ENCODE data around the gene MYH7.
"Not testable (repeated sequence)": the region's sequence is repeated elsewhere in the genome, so short reads cannot be mapped to it uniquely, and the experiment has no call there.

Gene MYH7

DNA sequence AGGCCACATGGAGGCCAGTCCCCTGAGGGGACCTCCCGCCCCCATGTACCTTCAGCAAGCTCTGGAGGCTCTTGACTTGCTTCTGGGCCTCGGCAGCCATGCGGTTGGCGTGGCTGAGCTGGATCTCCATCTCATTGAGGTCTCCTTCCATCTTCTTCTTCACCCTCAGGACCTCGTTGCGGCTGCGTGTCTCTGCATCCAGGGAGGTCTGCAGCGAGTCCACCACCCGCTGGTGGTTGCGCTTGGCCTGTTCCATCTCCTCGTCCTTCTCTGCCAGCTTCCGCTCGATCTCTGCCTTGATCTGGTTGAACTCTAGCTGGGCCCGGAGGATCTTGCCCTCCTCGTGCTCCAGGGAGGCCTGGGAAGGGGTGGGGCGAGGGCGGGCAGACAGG is 49.2 kb downstream of the MYH7 start:
- DNase-seq (ENCODE audit: low spot score) = not testable (repeated sequence)

DNA sequence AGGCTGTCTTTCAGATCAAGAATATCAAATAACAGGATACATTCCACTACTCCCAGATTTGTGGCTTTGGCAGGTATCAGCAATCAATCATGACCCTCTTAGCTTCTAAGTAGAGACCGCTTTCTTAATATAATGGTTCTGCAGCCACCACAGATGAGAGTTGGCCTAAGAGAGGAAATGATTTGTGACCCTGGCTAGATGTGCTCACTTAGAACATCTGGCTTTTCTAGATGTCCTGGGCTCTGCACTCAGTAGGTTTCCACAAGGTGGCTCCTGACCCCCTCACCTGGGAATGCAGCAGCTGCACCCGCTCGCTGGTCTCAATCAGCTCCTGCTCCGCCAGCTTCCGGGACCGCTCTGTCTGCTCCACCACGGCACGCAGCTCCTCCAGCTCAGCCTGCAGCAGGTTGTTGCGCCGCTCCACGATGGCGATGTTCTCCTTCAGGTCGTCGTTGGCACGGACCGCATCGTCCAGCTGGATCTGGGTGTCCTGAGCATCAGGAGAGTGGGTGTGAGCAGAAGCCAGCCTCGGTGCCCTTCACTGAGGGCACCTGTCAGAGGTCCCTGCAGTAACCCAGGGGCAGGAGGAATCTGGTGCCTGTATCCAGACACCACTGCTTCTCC is 49.7 kb downstream of the MYH7 start:
- no peak for DNase-seq (ENCODE audit: low spot score)

DNA sequence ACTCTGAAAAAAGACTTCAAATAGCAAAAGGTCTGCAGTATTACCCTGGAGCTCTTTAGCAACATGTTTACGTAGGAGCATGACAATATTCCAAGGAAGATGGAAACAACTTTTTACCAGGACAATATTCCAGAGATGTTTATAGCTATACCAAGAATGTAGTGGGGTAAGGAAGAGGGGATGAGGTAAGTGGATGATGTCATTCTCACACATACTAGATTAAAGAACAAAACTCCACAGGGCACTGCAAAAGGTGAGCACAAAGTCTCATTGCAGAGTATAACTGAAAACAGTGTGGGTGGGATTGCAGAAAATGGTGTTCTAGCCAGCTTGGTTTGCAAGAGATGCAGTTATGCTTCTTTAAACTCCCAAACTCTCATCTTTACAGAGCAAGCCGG is 50.2 kb downstream of the MYH7 start:
- DNase-seq (ENCODE audit: low spot score) = no peak

DNA sequence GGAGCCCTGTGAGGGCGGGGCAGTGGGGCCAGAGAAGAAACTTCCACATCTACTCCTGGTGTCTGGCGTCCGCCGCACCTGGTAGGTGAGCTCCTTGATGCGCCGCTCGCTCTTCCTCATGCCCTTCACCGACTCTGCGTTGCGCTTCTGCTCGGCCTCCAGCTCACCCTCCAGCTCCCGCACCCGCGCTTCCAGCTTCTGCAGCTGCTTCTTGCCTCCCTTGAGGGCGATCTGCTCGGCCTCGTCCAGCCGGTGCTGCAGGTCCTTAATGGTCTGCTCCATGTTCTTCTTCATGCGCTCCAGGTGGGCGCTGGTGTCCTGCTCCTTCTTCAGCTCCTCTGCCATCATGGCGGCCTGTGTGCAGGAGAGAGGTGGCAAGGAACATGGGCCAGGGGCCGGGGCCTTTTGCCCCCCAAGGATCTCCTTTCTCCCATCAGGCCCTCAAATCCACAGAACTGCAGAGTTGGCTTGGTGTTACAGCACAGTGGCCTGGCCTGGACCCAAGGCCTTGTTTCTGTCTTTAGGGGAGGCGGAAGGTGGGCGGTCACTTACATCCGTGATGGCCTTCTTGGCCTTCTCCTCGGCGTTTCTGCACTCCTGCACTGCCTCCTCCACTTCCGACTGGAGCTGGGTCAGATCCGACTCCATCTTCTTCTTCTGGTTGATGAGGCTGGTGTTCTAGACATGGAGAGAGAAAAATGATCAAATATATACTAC is 50.9 kb downstream of the MYH7 start:
- DNase-seq (ENCODE audit: low spot score) = no peak

DNA sequence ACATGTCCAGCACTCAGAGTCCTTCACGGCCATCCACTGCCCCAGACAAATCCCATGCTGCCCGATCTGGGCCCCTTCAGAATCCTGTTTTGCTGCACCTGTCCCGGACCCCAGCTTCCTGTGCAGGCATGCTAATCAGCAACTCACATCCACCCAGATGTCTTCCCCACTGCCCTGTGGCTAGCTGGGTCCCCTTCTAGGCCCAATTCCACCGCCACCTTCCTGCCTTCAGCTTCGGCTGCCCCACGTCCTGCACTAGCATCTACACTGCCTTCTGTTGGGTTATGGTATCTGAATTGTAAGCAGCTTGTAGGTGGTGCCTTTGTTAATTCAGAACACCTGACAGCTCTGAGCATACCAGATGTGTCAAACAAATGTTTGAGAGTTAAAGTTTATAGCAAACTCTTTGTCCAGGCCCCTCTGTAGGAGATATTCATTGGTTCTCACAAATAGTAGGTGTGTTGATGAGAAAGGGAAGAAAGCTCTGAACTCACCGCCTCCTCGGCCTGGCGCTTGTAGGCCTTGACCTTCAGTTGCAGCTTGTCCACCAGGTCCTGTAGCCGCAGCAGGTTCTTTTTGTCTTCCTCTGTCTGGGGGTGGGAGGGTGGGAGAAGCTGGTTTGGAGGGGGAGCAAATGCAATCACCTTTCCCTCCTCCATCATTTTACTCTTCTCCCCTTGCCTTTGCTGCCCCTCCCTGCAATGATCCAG is 52.6 kb downstream of the MYH7 start:
- DNase-seq (ENCODE audit: low spot score) = no peak

DNA sequence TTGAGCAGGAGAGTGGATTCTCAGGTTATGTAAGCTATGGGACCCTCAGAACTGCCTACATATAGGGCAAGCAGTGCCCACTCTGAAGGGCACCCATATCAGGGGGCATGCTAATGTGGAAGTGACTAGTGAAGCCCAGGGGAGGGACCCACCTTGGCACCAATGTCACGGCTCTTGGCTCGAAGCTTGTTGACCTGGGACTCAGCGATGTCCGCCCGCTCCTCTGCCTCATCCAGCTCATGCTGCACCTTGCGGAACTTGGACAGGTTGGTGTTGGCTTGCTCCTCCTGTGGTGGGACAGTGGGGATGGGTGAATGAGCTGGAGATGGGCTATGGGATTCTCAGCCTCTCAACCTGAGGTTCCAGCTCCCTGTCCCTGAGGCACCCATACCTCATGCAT is 53.2 kb downstream of the MYH7 start:
- DNase-seq (ENCODE audit: low spot score) = no peak

DNA sequence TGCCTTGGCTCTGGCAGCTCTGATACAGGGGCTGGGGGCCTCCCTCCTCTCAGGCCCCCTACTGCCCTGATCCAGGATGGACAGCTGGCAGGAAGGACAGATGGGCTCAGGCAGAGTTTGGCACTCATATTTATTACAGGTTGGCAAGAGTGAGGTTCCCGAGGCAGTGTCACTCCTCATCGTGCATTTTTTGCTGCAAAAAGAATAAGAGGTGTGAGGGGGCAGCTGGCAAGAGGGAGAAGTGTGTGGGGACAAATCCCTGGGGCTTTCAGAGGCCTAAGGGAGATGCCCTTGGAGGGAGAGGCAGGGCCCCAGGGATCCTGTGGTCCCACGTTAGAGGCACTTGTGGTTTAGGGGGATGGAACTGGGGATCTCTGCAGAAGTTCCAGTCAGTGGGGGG is 53.6 kb downstream of the MYH7 start:
- no peak for DNase-seq (ENCODE audit: low spot score)

DNA sequence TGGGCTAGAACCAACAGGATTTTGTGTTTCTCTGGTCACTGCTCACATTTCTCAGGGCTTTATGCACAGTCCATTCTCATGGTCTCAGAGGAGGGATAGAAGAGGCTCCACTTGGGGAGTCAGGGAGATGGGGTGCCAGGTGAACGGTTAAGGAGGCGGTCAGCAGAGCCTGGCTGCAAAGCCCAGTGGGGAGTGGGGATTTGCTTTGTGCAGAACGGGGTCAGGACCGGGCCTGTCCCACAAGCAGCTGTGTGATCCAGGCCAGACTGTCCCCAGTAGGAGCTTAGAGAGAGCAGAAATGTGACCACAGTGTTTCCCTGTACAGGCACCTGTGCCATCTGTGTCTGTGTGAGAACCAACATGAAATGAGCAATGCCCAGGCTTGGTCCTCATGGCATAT is 54.5 kb downstream of the MYH7 start:
- no peak for DNase-seq (ENCODE audit: low spot score)

DNA sequence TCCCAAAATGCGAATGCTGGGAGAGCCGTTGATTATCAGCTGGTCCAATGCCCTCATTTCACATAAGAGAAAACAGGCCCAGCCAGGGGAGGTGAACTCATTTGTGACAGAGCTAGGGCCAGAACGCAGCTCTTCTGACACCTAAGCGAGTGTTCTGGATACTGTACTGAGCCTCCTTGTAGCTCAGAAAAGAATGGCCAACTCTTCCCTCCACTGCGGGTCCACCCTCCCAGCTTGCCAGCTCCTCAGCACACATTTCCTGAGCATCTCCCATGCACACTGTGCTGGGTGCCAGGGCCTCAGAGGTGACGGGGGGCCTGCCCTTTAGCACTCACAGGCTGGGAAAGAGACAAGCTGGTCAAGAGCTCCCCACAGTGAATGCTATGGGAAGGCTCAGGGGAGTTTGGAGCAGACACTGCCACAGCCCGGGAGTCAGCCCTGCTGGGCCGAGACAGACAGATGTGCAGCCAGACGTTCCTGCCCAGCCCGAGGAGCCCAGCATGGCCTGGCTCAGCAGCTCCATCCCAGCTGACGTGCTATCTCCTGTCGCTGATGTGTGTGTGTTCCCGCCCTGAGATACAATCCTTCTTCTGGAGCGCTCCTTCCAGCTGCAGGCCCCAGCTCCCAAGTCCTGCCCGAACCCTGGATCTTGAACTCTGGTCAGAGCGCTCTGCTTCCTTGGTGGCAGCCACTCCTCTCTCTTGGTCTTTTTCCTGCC is 55.1 kb downstream of the MYH7 start:
- no peak for DNase-seq (ENCODE audit: low spot score)

DNA sequence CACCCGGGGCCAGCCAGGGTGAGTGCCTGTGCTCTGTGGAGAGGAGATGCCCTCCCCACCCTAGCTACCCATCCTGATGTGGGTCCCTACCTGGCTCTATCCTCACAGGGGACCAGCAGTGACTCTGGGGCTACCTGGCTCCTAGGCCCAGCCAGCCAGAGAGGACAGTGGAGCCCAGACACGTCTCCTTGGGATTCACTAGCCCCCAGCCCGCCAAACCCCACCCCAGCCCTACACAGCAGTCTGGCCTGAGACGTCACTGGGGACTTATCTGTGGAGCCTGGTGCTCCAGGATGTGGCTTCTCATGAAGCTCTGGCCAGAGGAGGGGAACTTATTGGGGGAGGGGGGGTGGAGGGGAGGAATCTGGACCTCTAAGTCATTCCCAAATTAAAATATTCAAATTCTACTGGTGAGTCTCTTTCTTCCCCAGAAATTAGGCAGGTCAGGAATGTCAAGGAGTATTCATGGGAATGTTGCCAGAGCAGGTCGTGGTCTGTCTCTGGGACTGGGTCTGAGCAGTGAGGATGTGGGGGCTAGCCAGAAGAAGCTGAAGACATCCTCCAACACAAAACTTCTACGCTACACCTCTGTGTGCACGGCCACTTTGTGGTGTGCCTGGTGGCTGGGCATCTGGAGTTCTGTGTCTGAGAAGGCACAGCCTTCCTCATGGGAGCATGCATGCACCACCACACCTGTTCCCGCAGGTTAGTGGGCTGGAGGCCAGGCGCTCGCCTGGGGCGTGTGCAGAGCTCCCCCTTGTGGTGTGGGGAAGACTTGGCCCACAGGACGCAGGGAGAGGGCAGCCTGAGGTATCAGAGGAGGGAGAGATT is 55.9 kb downstream of the MYH7 start:
- peak; percentile 65 for DNase-seq (ENCODE audit: low spot score)

DNA sequence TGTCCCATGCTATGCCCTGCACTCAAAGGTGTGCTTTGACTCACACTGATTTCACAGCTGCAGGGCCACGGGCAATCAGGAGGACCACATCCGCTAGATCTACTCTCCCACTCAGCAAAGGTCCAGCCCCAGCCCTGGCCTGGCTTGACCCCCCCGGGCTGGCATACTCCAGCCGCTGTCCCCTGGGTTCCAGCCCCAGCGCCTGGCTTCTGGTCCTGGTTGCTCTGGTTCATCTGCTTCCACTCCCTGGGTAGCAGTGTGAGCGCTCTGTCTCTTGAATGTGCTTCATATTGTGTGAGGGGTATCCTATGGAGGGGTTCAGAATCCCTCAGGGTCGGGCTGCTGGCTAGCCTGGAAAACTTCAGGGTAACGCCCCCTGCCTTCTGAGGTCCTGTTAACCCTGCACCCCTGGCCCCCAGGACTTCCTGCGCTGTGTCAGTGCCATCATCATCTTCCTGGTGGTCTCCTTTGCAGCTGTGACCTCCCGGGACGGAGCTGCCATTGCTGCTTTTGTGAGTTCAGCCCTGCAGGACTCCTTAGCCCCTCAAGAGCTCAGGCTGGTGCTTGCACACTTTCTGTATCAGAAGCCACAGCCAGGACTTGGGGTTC is 56.7 kb downstream of the MYH7 start:
- no peak for DNase-seq (ENCODE audit: low spot score)

DNA sequence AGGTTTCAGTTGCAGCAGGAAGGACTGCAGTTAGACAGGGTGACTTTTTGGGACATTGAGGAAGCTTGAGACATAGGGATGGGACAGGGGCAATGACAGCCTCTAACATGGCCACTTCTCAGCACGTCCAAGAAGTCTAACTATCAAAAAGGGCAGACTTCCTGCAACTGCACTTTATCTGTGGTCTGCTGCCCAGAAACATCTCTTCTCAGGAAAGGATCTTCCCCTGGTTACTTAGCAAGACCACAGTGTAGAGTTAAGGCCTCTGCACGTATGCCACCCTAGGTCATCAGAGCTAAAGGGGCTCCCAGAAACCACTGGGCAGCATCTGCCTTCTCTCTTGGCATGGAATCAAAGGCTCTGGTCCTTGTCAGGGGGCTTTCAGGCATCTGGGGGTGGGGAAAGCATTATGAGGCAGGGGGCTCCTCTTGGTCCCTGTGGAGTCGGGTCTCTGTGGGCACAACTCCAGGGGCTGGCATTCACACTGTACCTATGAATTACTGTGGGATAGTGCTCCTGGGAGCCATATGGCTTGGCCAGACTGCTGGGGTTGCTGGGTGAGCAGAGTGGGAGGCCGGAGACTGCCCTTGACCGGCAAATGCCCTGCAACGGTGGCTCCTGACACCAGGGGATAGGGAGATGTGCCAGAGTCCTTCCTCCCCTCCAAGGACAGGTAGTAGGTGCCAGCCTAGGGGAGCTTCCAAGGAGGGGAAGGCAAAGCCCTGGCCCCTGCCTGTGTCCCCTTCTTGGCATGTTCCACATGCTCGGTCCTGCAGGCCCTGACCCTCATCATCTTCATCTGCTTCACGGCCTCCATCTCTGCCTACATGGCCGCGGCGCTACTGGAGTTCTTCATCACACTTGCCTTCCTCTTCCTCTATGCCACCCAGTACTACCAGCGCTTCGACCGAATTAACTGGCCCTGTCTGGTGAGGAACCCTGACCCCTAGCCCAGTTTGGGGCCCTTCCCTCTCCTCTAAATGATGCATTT is 57.6 kb downstream of the MYH7 start:
- no peak for DNase-seq (ENCODE audit: low spot score)

DNA sequence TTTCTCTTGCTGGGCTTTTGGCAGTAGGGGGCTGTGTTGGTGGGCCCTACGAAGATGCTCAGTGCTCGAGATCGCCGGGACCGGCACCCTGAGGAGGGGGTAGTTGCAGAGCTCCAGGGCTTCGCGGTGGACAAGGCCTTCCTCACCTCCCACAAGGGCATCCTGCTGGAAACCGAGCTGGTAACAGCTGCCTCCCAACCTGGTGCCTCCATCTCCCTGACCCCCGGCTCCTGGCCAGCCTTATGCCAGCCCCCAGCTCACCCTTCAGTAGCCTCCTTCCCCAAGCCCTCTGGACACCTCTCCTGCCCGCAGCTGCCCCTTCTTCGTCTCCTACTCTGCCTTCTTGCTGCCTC is 58.3 kb downstream of the MYH7 start:
- no peak for DNase-seq (ENCODE audit: low spot score)

DNA sequence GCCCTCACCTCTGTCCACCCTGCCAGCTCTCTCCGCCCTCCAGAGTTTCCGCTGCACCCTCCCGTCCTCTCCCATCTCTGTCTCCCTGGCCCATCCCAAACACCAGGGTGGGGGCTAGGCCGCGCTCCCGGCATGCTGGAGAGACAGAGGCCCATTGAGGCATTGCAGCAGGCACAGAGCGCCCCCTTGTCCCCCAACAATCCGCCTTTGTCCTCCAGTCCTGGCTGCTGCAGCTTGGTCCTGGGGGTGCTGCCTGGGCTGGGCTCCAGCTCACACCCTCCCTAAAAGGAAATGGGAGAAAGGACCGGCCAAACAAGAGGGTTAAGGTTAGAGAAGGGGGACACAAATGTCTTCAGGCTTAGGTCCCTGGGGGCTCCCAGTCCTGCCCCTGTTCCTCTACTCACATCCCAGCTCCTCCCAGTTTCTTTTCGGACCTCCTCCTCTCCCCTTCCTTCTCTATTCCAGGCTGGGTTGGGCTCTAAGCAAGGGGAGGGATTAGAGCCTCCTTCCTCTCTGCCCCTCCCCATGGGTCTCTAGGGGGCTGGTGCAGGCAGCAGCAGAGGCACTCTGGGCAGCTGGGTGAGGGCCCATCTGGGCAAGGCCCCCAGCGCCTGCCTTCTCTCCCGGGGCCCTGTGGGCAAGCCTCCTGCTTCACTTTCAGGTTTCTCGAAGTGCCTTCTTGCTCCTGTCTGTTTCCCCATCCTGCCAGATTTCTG is 58.8 kb downstream of the MYH7 start, which contains the start of gene CMTM5:
CMTM5 (plus strand) TSS at position 565 of the 716 bp plus-strand sequence. CDS start 206 bp downstream, outside the sequence.
- DNase-seq (ENCODE audit: low spot score) = no peak

DNA sequence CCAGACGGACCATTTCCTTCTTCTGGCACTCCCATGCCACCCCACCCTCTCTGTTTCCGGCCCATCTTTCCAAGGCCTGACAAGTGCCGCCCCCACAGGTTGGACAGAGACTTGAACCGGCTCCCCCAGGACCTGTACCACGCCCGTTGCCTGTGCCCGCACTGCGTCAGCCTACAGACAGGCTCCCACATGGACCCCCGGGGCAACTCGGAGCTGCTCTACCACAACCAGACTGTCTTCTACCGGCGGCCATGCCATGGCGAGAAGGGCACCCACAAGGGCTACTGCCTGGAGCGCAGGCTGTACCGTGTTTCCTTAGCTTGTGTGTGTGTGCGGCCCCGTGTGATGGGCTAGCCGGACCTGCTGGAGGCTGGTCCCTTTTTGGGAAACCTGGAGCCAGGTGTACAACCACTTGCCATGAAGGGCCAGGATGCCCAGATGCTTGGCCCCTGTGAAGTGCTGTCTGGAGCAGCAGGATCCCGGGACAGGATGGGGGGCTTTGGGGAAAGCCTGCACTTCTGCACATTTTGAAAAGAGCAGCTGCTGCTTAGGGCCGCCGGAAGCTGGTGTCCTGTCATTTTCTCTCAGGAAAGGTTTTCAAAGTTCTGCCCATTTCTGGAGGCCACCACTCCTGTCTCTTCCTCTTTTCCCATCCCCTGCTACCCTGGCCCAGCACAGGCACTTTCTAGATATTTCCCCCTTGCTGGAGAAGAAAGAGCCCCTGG is 59.8 kb downstream of the MYH7 start:
- DNase-seq (ENCODE audit: low spot score) = no peak

DNA sequence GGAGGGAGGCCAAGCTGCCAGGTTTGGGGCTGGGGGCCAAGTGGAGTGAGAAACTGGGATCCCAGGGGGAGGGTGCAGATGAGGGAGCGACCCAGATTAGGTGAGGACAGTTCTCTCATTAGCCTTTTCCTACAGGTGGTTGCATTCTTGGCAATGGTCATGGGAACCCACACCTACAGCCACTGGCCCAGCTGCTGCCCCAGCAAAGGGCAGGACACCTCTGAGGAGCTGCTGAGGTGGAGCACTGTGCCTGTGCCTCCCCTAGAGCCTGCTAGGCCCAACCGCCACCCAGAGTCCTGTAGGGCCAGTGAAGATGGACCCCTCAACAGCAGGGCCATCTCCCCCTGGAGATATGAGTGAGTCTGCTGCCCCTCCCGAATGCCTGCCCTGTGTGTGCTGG is 62.4 kb downstream of the MYH7 start:
- no peak for DNase-seq (ENCODE audit: low spot score)

DNA sequence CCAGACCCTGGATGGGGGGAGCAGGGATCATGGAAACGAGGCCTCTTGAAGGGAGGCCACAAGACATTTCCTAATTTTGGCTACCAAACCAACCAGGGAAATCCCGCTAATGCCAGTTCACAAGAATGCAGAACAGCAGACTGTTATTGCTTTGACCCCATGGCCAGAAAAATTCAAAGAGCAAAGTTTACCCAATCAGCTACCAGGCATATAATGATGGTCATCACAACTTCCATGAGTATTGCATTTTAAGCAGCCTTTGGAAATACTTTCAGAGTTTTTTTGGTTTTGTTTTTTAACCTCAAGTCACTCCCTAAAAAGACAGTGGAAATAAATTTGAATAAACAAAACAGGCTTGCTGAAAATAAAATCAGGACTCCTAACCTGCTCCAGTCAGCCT is 63.0 kb downstream of the MYH7 start, which contains the start of gene IL25:
IL25 (plus strand) TSS at position 301 of the 400 bp plus-strand sequence.
- no peak for DNase-seq (ENCODE audit: low spot score)

DNA sequence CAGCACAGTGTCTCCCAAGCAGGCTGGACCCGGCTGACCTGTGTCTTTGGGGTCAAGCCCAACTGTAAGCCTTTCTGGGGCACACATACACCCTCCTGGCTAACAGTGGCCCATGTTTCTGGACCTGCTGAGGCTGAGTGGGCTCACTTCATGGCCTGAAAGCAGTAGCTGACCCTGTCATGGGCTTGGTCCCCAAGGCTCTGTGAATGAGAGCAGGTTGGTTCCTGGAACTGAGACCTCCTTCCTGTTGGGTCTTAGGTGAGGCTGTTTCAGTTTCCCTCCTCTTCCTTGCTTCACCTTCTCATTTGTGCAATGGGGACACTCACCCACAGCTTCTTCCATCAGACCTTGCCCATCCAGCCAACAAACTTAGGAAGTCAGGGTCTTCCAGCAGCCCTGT is 63.6 kb downstream of the MYH7 start:
- DNase-seq (ENCODE audit: low spot score) = no peak

DNA sequence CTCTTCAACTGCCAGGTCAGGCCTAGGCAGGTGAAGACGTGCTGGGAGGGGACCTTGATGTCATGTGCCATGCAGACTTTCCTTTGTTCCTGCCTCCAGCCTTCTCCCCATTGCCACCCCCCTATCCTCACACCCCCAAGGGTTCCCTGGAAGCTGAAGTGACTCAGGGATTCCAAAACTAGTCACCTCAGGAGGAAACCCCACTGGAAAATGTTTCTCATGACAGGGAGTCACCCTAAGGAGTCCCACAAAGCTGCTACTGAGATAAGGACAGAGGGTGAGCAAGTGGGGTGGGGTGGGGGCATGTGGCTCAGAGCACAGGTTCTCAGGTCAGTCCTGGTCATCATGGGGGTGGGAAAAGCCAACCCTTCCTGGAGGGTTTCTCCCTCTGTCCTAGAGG is 65.2 kb downstream of the MYH7 start:
- DNase-seq (ENCODE audit: low spot score) = no peak
